ENCODE results near the gene F8. TPM values are rescaled to one million over a fixed set of nuclear protein-coding genes. Genes with fewer than 3 reads are reported as not detected.

F8 gene
- total RNA-seq, 1 experiment from 2014 or later = 12.4 TPM

DNA sequence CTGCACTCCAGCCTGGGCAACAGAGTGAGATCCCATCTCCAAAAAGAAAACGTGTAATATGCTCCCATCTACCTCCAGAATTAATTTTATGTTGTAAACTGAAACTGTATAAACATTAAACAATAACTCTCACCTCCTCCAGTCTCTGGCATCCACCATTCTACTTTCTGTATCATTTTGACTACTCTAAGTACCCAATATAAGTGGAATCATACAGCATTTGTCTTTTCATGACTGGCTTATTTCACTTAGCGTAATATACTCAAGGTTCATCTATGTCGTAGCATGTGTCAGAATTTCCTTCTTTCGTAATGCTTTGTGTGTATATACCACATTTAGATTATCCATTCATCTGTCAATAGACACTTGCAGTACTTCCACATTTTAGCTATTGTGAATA, 20.6 kb downstream of the F8 start:
- CTCF ChIA-PET = no interaction called here
- Histone ChIP-seq H3K27ac (ENCODE audit: low read length) (no peak overlapping the region), H3K27me3 (ENCODE audit: control insufficient read depth, insufficient read depth, low read length) (no peaks in the 10 kb centered on the region), H3K4me3 (ENCODE audit: low read depth in 2 of 2, low read length in 2 of 2) (no peak overlapping the region), H3K4me1 (ENCODE audit: control insufficient read depth, insufficient read depth, low read length) (no peaks in the 10 kb centered on the region), H3K9me3 (ENCODE audit: control insufficient read depth, insufficient read depth, low read depth, low read length) (no peaks in the 10 kb centered on the region), H3K36me3 (ENCODE audit: control insufficient read depth, insufficient read depth, low read length) (no peaks in the 10 kb centered on the region)
- DNase-seq (ENCODE audit: low read depth, low spot score) (no peak), ATAC-seq (no peak)
- POLR2A ChIA-PET = no interaction called here
- TF ChIP-seq, protein P1, sequence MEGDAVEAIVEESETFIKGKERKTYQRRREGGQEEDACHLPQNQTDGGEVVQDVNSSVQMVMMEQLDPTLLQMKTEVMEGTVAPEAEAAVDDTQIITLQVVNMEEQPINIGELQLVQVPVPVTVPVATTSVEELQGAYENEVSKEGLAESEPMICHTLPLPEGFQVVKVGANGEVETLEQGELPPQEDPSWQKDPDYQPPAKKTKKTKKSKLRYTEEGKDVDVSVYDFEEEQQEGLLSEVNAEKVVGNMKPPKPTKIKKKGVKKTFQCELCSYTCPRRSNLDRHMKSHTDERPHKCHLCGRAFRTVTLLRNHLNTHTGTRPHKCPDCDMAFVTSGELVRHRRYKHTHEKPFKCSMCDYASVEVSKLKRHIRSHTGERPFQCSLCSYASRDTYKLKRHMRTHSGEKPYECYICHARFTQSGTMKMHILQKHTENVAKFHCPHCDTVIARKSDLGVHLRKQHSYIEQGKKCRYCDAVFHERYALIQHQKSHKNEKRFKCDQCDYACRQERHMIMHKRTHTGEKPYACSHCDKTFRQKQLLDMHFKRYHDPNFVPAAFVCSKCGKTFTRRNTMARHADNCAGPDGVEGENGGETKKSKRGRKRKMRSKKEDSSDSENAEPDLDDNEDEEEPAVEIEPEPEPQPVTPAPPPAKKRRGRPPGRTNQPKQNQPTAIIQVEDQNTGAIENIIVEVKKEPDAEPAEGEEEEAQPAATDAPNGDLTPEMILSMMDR (IDR thresholded peaks at IDR 0.05) = no peak
- no peak for TF ChIP-seq SIN3A (IDR thresholded peaks at IDR 0.05; ENCODE audit: borderline replicate concordance, insufficient read depth, low read depth, low read length)
- TF ChIP-seq REST (IDR thresholded peaks at IDR 0.05; ENCODE audit: insufficient read depth in 1 of 2, low read depth in 2 of 2, low read length in 1 of 2) = no peak
- in situ Hi-C loops (cut with HindIII; ENCODE audit: low pct_unique_long_range_greater_than_20kb, low sequenced_read_pairs) = no loop called here
- BruUV-seq (replicated peaks) = no TSS peak
- intact Hi-C loops (cut with micrococcal nuclease; ENCODE audit: unreplicated experiment) = no loop called here

DNA sequence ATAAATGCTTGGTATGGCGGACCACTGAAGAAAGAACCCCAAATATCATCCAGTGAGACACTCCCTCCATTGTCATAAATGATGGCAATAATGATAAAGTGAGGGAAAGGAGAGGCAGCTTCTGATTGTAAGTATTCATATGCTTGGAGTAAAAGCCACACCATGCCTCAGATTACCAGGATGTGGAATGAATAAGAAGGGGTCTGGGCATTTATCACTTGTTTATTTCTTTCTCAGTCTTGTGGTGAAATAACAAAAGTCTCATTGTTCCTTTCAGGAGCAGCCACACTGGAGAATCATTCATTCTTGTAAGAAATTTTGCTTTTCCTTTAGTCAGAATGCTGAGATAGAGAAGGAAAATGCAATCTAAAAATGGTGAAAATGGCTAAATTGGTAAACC, 21.7 kb downstream of the F8 start:
- no peaks in the 10 kb centered on the region for H3K27me3 ChIP-seq (ENCODE audit: control insufficient read depth, insufficient read depth, low read length)
- no peaks in the 10 kb centered on the region for H3K36me3 ChIP-seq (ENCODE audit: control insufficient read depth, insufficient read depth, low read length)
- ChIA-PET POLR2A (no interaction called here), CTCF (no interaction called here)
- H3K27ac ChIP-seq (ENCODE audit: low read length) = no peak overlapping the region
- TF ChIP-seq TCF7L2 (IDR thresholded peaks at IDR 0.05; ENCODE audit: low read depth, low read length) (no peak), REST (IDR thresholded peaks at IDR 0.05; ENCODE audit: insufficient read depth in 1 of 2, low read depth in 2 of 2, low read length in 1 of 2) (no peak), POLR2AphosphoS5 (IDR thresholded peaks at IDR 0.05; ENCODE audit: low read depth, low read length) (no peak), SIN3A (IDR thresholded peaks at IDR 0.05; ENCODE audit: borderline replicate concordance, insufficient read depth, low read depth, low read length) (no peak)
- TF ChIP-seq, protein P1 (IDR thresholded peaks at IDR 0.05) = no peak
- DNase-seq (ENCODE audit: low read depth, low spot score) = no peak
- no peaks in the 10 kb centered on the region for H3K4me1 ChIP-seq (ENCODE audit: control insufficient read depth, insufficient read depth, low read length)
- no peaks in the 10 kb centered on the region for H3K9me3 ChIP-seq (ENCODE audit: control insufficient read depth, insufficient read depth, low read depth, low read length)
- no TSS peak for BruUV-seq (replicated peaks)
- in situ Hi-C loops (cut with HindIII; ENCODE audit: low pct_unique_long_range_greater_than_20kb, low sequenced_read_pairs) (no loop called here), intact Hi-C loops (cut with micrococcal nuclease; ENCODE audit: unreplicated experiment) (no loop called here)
- no peak for ATAC-seq
- H3K4me3 ChIP-seq (ENCODE audit: low read depth in 2 of 2, low read length in 2 of 2) = no peak overlapping the region
